H9 (cell line): ENCODE data around the gene SETD7. TPM values are rescaled to one million over a fixed set of nuclear protein-coding genes. Genes with fewer than 3 reads are reported as not detected.
A peak's percentile ranks its signal among the peaks of the same experiment; 100 is the strongest.

Experiments used
- DNase-seq: peaks from one replicate; pipeline ENCODE4 v3.0.0-alpha.2; 2017
- H2AFZ ChIP-seq: one replicate; pipeline ENCODE4 v1.6.1; 2013; ENCODE audit warnings: mild to moderate bottlenecking, low read length, control low read depth, moderate library complexity
- H2AK5ac ChIP-seq: 2 replicates; pipeline ENCODE4 v1.6.1; 2013; ENCODE audit warnings: low read length, control low read depth, mixed read lengths; ENCODE audit not compliant: insufficient read length
- H2BK120ac ChIP-seq: one replicate; pipeline ENCODE4 v1.6.1; 2013; ENCODE audit warnings: low read depth, mild to moderate bottlenecking, low read length, control low read depth, inconsistent platforms; ENCODE audit not compliant: poor library complexity, severe bottlenecking
- H2BK12ac ChIP-seq: 2 replicates; pipeline ENCODE4 v1.6.1; 2013; ENCODE audit warnings: low read length, control low read depth, mixed read lengths, low read depth; ENCODE audit not compliant: insufficient read length
- H2BK15ac ChIP-seq: 2 replicates; pipeline ENCODE4 v1.6.1; 2013; ENCODE audit warnings: low read depth, low read length, control low read depth
- H2BK20ac ChIP-seq: one replicate; pipeline ENCODE4 v1.6.1; 2013; ENCODE audit warnings: low read depth, mild to moderate bottlenecking, low read length, control low read depth, inconsistent platforms; ENCODE audit not compliant: poor library complexity, severe bottlenecking
- H2BK5ac ChIP-seq: 2 replicates; pipeline ENCODE4 v1.6.1; 2013; ENCODE audit warnings: low read length, control low read depth, mixed read lengths; ENCODE audit not compliant: insufficient read length
- H3K14ac ChIP-seq: 2 replicates; pipeline ENCODE4 v1.6.1; 2013; ENCODE audit warnings: low read length, control low read depth; ENCODE audit not compliant: insufficient read depth
- H3K18ac ChIP-seq: 2 replicates; pipeline ENCODE4 v1.6.1; 2013; ENCODE audit warnings: low read depth, mild to moderate bottlenecking, mixed read lengths, low read length, control low read depth; ENCODE audit not compliant: insufficient read length
- H3K23ac ChIP-seq: 2 replicates; pipeline ENCODE4 v1.6.1; 2013; ENCODE audit warnings: low read length, control low read depth, mixed read lengths, low read depth; ENCODE audit not compliant: insufficient read length
- H3K23me2 ChIP-seq: 2 replicates; pipeline ENCODE4 v1.6.1; 2013; ENCODE audit warnings: low read depth, mild to moderate bottlenecking, mixed read lengths, low read length, control low read depth; ENCODE audit not compliant: insufficient read length, poor library complexity, severe bottlenecking
- H3K27ac ChIP-seq: 2 replicates; pipeline ENCODE4 v1.5.1; 2013; ENCODE audit warnings: low read length, control low read depth, mixed read lengths, low read depth; ENCODE audit not compliant: insufficient read length
- H3K27me3 ChIP-seq: 2 replicates; pipeline ENCODE4 v1.6.1; 2013; ENCODE audit warnings: low read length, control low read depth, inconsistent platforms; ENCODE audit not compliant: insufficient read depth
- H3K4ac ChIP-seq: 2 replicates; pipeline ENCODE4 v1.6.1; 2013; ENCODE audit warnings: low read depth, mild to moderate bottlenecking, control low read depth, inconsistent platforms, low read length, moderate library complexity
- H3K4me1 ChIP-seq: 2 replicates; pipeline ENCODE4 v1.6.1; 2013; ENCODE audit warnings: low read length, control low read depth, inconsistent platforms; ENCODE audit not compliant: insufficient read depth
- H3K4me2 ChIP-seq: 2 replicates; pipeline ENCODE4 v1.6.1; 2013; ENCODE audit warnings: low read length, control low read depth, mixed read lengths; ENCODE audit not compliant: insufficient read length, insufficient read depth
- H3K56ac ChIP-seq: 2 replicates; pipeline ENCODE4 v1.6.1; 2013; ENCODE audit warnings: low read depth, mild to moderate bottlenecking, mixed read lengths, low read length, control low read depth; ENCODE audit not compliant: insufficient read length
- H3K79me1 ChIP-seq: 2 replicates; pipeline ENCODE4 v1.6.1; 2013; ENCODE audit warnings: low read depth, mild to moderate bottlenecking, moderate library complexity, low read length, control low read depth, inconsistent platforms; ENCODE audit not compliant: insufficient read depth, poor library complexity, severe bottlenecking
- H3K79me2 ChIP-seq: 2 replicates; pipeline ENCODE4 v1.6.1; 2013; ENCODE audit warnings: low read length, control low read depth, inconsistent platforms; ENCODE audit not compliant: insufficient read depth
- H3K9ac ChIP-seq: 2 replicates; pipeline ENCODE4 v1.6.1; 2013; ENCODE audit warnings: low read length, control low read depth, mixed read lengths; ENCODE audit not compliant: insufficient read length; ENCODE audit errors: extremely low read depth
- H3K9me3 ChIP-seq: one replicate; pipeline ENCODE4 v1.6.1; 2013; ENCODE audit warnings: low read depth, low read length, inconsistent platforms; ENCODE audit not compliant: control insufficient read depth
- H3T11ph ChIP-seq: one replicate; pipeline ENCODE4 v1.6.1; 2013; ENCODE audit warnings: mild to moderate bottlenecking, low read length, control low read depth, inconsistent platforms
- H4K20me1 ChIP-seq: one replicate; pipeline ENCODE4 v1.6.1; 2013; ENCODE audit not compliant: control insufficient read depth, insufficient read length, insufficient read depth
- H4K5ac ChIP-seq: 2 replicates; pipeline ENCODE4 v1.6.1; 2013; ENCODE audit warnings: low read depth, mild to moderate bottlenecking, mixed read lengths, low read length, control low read depth; ENCODE audit not compliant: insufficient read length
- H4K8ac ChIP-seq: replicated peaks from 2 replicates; pipeline ENCODE4 v1.6.1; 2013; ENCODE audit warnings: low read length, control low read depth, mixed read lengths, low read depth; ENCODE audit not compliant: insufficient read length
- H4K91ac ChIP-seq: 2 replicates; pipeline ENCODE4 v1.6.1; 2013; ENCODE audit warnings: low read depth, mild to moderate bottlenecking, moderate library complexity, mixed read lengths, low read length, control low read depth; ENCODE audit not compliant: insufficient read length
- H3K27ac Mint-ChIP-seq, 3 experiments: 2 replicates in 2 of 3; 3 replicates in 1 of 3; pipeline ENCODE4 v1.8.0; 2020 to 2021; ENCODE audit warnings: mixed read lengths in 3 of 3, mild to moderate bottlenecking in 1 of 3, moderate library complexity in 1 of 3
- H3K27me3 Mint-ChIP-seq: 2 replicates; pipeline ENCODE4 v1.8.0; 2021; ENCODE audit warnings: low read depth, mild to moderate bottlenecking, moderate library complexity, mixed read lengths
- H3K36me3 Mint-ChIP-seq, 3 experiments: 2 replicates in 2 of 3; 3 replicates in 1 of 3; pipeline ENCODE4 v1.8.0; 2020 to 2021; ENCODE audit warnings: low read depth in 3 of 3, mixed read lengths in 3 of 3; ENCODE audit not compliant: insufficient read depth in 1 of 3
- H3K4me1 Mint-ChIP-seq, 2 experiments: 2 replicates each; pipeline ENCODE4 v1.8.0; 2020; ENCODE audit warnings: mixed read lengths in 2 of 2
- H3K4me3 Mint-ChIP-seq, 2 experiments: 2 replicates in 1 of 2; 3 replicates in 1 of 2; pipeline ENCODE4 v1.8.0; 2020 to 2021; ENCODE audit warnings: mild to moderate bottlenecking in 2 of 2, mixed read lengths in 2 of 2, moderate library complexity in 1 of 2
- H3K9me3 Mint-ChIP-seq, 2 experiments: 2 replicates in 1 of 2; 3 replicates in 1 of 2; pipeline ENCODE4 v1.8.0; 2020; ENCODE audit warnings: mild to moderate bottlenecking in 2 of 2, mixed read lengths in 2 of 2, moderate library complexity in 1 of 2
- CTCF ChIP-seq: fragments of 200-600 bp; sonication (generic); conservative IDR thresholded peaks from 3 replicates; pipeline ENCODE4 v1.8.0; 2021; ENCODE audit warnings: antibody characterized with exemption, mild to moderate bottlenecking
- WGBS: extraction: QIAGEN DNeasy Blood & Tissue Kit; methylation state at CpG from one replicate; pipeline ENCODE4 v1.1.7; 2013; ENCODE audit warnings: missing lambda C conversion rate, low lambda C conversion rate, mixed read lengths; ENCODE audit not compliant: insufficient read length; ENCODE audit errors: extremely low coverage; 5-methylcytosine and 5-hydroxymethylcytosine counted together
- total RNA-seq: library from RNA; stranded (reverse); gene quantifications from 2 replicates; pipeline ENCODE4 v1.2.1, GENCODE V29; 2021

SETD7 gene
- total RNA-seq, 1 experiment from 2014 or later, result 1.5 TPM

GRCh38 chr4:139537292-139537691 is 18.7 kb downstream of the SETD7 start:
- Mint-ChIP-seq H3K36me3 (no peaks in the 10 kb centered on the region), H3K4me3 (no peak overlapping the region), H3K4me1 (peaks cover 4 to 6% of the 10 kb centered on the region in 2 experiments; a peak in 3 of 4 replicates), H3K9me3 (no peaks in the 10 kb centered on the region), H3K27ac (peak overlapping the region in 1 of 3 experiments; percentile 90; a peak in 1 of 7 replicates), H3K27me3 (no peaks in the 10 kb centered on the region; the same call in 1 of the 2 replicates)
- no peak overlapping the region for H2BK20ac ChIP-seq
- H3K4me2 ChIP-seq, result no peak overlapping the region
- no peak overlapping the region for H3T11ph ChIP-seq
- no peak overlapping the region for H4K5ac ChIP-seq
- H3K27me3 ChIP-seq, result no peaks in the 10 kb centered on the region
- no peak overlapping the region for H3K56ac ChIP-seq
- no peaks in the 10 kb centered on the region for H3K79me1 ChIP-seq
- H3K4ac ChIP-seq, result no peak overlapping the region
- no peak overlapping the region for H3K27ac ChIP-seq
- no peak overlapping the region for H2AK5ac ChIP-seq
- H2BK5ac ChIP-seq, result no peak overlapping the region
- no peak overlapping the region for H2BK15ac ChIP-seq
- H4K8ac ChIP-seq, result no peak overlapping the region
- no peaks in the 10 kb centered on the region for H3K79me2 ChIP-seq
- no peak for TF ChIP-seq CTCF
- no peak overlapping the region for H4K91ac ChIP-seq
- no peaks in the 10 kb centered on the region; the same call in 1 of the 2 replicates for H3K4me1 ChIP-seq
- no peak for DNase-seq
- H3K18ac ChIP-seq, result no peak overlapping the region
- H4K20me1 ChIP-seq, result no peaks in the 10 kb centered on the region
- no peak overlapping the region for H2AFZ ChIP-seq
- H3K9ac ChIP-seq, result no peak overlapping the region
- H3K23ac ChIP-seq, result no peak overlapping the region
- no CpG with 5 or more reads among the region's 7 CpGs for WGBS
- no peak overlapping the region for H2BK12ac ChIP-seq
- no peak overlapping the region for H3K14ac ChIP-seq
- no peaks in the 10 kb centered on the region for H3K9me3 ChIP-seq
- H2BK120ac ChIP-seq, result no peak overlapping the region
- H3K23me2 ChIP-seq, result no peaks in the 10 kb centered on the region
